Cardiac fibroblast (primary cell): ENCODE measurements around the gene SLC1A2.
A peak's percentile ranks its signal among the peaks of the same experiment; 100 is the strongest.
"Not testable (repeated sequence)": the region's sequence is repeated elsewhere in the genome, so short reads cannot be mapped to it uniquely, and the experiment has no call there.

Experiments
- DNase-seq, 2 donors: peaks; one replicate each; pipeline versions ENCODE4 v3.0.0 to v3.0.0-alpha.2; 2010; ENCODE audit warnings: low read depth in 2 of 2
- H3K4me3 ChIP-seq, 2 donors: replicated peaks in 1 of 2; 1 replicate in 1 of 2; 2 replicates in 1 of 2; pipeline ENCODE4 v1.5.1; 2011; ENCODE audit warnings: low read depth in 2 of 2, low read length in 2 of 2, mild to moderate bottlenecking in 2 of 2, moderate library complexity in 1 of 2
- TF ChIP-seq, protein P1 (sequence below): IDR thresholded peaks from one replicate; pipeline ENCODE4 v1.5.1; 2011; ENCODE audit warnings: low read depth, mild to moderate bottlenecking, low read length, inconsistent platforms

Gene SLC1A2

DNA sequence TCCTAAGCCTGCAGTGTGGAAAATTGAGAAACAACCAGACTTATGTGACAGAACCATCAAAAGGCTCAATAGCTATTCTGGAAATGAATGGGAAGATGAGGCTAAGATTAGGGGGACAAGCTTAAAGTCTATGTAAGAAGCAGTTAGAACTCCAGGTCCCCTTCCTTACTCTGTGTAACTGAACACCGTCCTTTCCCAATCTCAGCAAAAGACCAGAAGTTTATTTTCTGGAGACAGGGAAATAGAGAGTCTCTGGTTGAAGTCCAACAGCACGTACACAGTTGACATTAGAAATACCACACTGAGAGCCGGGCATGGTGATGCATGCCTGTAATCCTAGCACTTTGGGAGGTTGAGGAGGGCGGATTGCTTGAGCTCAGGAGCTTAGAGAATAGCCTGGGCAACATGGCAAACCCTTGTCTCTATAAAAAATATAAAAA lies 186.4 kb downstream of the SLC1A2 start:
- no peak overlapping the region for H3K4me3 ChIP-seq
- DNase-seq = no peak

DNA sequence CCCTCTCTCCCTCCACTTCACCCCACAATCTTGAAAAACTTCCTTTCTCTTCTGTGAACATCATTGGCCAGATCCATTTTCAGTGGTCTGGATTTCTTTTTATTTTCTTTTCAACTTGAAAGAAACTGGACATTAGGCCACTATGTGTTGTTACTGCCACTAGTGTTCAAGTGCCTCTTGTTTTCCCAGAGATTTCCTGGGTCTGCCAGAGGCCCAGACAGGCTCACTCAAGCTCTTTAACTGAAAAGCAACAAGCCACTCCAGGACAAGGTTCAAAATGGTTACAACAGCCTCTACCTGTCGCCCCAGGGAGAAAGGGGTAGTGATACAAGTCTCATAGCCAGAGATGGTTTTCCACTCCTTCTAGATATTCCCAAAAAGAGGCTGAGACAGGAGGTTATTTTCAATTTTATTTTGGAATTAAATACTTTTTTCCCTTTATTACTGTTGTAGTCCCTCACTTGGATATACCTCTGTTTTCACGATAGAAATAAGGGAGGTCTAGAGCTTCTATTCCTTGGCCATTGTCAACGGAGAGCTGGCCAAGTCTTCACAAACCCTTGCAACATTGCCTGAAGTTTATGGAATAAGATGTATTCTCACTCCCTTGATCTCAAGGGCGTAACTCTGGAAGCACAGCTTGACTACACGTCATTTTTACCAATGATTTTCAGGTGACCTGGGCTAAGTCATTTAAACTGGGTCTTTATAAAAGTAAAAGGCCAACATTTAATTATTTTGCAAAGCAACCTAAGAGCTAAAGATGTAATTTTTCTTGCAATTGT lies 188.1 kb downstream of the SLC1A2 start:
- DNase-seq = no peak
- TF ChIP-seq, protein P1, sequence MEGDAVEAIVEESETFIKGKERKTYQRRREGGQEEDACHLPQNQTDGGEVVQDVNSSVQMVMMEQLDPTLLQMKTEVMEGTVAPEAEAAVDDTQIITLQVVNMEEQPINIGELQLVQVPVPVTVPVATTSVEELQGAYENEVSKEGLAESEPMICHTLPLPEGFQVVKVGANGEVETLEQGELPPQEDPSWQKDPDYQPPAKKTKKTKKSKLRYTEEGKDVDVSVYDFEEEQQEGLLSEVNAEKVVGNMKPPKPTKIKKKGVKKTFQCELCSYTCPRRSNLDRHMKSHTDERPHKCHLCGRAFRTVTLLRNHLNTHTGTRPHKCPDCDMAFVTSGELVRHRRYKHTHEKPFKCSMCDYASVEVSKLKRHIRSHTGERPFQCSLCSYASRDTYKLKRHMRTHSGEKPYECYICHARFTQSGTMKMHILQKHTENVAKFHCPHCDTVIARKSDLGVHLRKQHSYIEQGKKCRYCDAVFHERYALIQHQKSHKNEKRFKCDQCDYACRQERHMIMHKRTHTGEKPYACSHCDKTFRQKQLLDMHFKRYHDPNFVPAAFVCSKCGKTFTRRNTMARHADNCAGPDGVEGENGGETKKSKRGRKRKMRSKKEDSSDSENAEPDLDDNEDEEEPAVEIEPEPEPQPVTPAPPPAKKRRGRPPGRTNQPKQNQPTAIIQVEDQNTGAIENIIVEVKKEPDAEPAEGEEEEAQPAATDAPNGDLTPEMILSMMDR = no peak
- H3K4me3 ChIP-seq = no peak overlapping the region

More for the DNA sequence above, 186.4 kb downstream of the SLC1A2 start:
- TF ChIP-seq, protein P1 = no peak

DNA sequence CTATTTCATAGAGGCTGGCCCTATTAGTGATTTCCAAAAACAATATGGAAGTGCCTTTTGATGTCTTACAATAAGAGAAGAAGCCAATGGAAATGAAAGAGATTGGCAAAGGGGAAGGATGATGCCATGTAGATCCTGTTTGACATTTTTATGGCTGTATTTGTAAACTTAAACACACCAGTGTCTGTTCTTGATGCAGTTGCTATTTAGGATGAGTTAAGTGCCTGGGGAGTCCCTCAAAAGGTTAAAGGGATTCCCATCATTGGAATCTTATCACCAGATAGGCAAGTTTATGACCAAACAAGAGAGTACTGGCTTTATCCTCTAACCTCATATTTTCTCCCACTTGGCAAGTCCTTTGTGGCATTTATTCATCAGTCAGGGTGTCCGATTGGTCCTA lies 189.0 kb downstream of the SLC1A2 start:
- H3K4me3 ChIP-seq = no peak overlapping the region
- no peak for DNase-seq
- TF ChIP-seq, protein P1 = no peak

DNA sequence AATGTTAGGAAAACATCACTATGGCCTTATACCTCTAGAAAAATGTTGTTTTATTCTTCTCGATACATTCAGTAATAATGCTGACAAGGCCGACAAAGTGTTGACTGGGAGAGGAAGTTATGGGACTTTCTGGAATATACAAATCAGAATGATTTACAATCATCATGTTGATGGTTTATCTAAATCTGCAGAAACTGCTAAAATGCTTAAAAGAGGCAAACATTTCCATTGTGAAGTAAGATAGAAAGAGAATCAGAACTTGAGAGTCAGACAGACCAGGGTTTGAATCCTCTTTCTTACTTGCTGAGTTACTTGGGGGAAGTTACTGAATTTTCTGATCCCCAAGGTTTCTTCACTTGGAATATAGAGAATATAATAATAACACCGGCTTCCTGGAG lies 191.0 kb downstream of the SLC1A2 start:
- TF ChIP-seq, protein P1 = no peak
- no peak for DNase-seq
- no peak overlapping the region for H3K4me3 ChIP-seq

DNA sequence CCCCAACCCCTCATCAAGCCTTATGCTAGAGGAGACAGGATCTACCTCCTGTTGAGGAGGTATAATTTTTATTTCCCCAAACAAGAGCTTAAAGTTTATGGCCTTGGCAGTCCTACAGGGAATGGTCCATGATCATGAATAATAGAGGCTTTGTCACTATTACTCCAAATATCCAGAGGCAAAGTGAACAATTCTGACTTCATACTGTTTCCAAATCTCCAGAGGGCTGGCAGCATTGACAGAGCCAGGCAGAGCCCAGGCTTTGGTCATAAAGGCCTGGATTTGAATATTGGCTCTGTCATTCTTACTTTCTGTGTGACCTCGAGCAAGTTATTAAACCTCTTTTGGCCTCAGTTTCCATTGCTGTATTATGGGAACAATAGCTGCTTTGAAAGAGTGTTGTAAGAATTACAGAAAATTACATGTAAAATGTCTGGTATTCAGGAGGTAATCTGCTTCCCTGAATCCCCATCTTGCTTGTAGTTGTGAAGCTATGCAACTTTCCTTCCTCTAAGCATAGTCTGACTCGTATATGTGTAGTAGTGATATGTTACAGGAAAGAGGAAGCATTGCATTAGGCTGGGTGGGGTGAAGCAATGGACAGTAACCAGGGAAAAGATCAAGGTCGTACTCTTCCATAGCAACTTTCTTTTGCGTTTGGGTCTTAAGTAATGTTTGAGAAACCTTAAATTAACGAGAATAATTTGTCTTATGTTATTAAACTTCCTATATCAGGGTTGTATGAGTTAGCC lies 191.6 kb downstream of the SLC1A2 start:
- TF ChIP-seq, protein P1 = no peak
- peak in 1 of 2 donors; percentile 20 for DNase-seq
- H3K4me3 ChIP-seq = no peak overlapping the region

DNA sequence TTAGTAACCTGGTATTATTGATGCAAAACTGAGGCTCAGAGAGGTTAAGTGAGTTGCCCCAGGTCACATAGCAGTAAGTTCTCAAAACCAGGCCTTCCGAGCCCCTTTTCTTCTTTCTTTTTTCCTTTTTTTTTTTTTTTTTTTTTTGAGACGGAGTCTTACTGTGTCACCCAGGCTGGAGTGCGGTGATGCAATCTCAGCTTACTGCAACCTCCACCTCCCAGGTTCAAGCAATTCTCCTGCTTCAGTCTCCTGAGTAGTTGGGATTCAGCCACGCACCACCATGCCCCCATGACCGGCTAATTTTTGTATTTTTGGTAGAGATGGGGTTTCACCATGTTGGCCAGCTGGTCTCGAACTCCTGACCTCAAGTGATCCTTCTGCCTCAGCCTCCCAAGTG lies 192.6 kb downstream of the SLC1A2 start:
- not testable (repeated sequence) for DNase-seq, H3K4me3 ChIP-seq

DNA sequence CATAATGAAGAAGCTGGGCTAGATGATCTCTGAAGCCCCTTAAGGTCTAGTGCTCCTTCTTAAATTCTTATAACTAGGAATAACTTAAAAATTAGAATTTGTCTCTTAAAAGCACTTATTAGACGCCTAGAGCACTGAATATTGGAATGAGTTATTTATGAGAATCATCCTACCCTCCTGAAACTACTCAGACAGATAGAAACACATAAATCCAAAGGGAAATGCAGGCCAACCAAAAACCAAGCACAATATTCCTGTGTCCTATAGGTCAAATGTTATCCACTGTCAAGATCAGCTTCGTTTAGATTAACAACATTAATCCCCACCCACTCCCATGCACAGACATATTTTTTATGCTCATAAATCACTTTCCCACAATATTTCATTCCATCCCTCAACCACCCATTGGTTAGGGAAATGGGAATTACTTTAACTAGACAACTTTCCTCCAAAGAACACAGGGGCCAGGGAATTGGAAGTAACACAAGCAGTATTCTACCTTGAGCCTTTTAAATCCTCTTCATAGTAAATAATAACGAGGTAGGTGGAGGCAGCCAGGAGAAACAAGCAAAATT lies 193.3 kb downstream of the SLC1A2 start:
- TF ChIP-seq, protein P1 = no peak
- DNase-seq = no peak
- H3K4me3 ChIP-seq = no peak overlapping the region
